GM23338 (cell line): ENCODE results near the gene PITRM1.
"Not testable (repeated sequence)": the region's sequence is repeated elsewhere in the genome, so short reads cannot be mapped to it uniquely, and the experiment has no call there.

Source experiments
- CREB1 ChIP-seq: fragments of 250-450 bp; sonication (Bioruptor Pico); IDR thresholded peaks from 2 replicates; pipeline ENCODE4 v1.5.0; 2020; ENCODE audit warnings: low read depth, mild to moderate bottlenecking, moderate library complexity
- CTCF ChIP-seq, 2 experiments: fragments of 200-600 bp in 1 of 2; sonication (generic) in 1 of 2; conservative IDR thresholded peaks; 2 replicates each; pipeline versions ENCODE4 v1.5.1 to v1.6.1; 2016 to 2017; ENCODE audit warnings: antibody characterized with exemption in 2 of 2, low read depth in 2 of 2, mild to moderate bottlenecking in 2 of 2, moderate library complexity in 1 of 2
- EZH2 ChIP-seq: fragments of 200-600 bp; sonication (generic); IDR thresholded peaks from one replicate; pipeline ENCODE4 v1.8.0; 2017; ENCODE audit warnings: antibody characterized with exemption, mild to moderate bottlenecking, low read depth; ENCODE audit not compliant: unreplicated experiment
- EZH2phosphoT487 ChIP-seq: fragments of 200-600 bp; sonication (generic); IDR thresholded peaks from one replicate; pipeline ENCODE4 v1.8.1; 2018; ENCODE audit warnings: antibody characterized with exemption; ENCODE audit not compliant: unreplicated experiment
- JUNB ChIP-seq: IDR thresholded peaks from one replicate; pipeline ENCODE4 v1.6.1; 2016; ENCODE audit warnings: antibody characterized with exemption; ENCODE audit not compliant: unreplicated experiment
- NANOG ChIP-seq: IDR thresholded peaks from 2 replicates; pipeline ENCODE4 v1.6.1; 2016; ENCODE audit warnings: antibody characterized with exemption, borderline replicate concordance
- POLR2AphosphoS5 ChIP-seq: IDR thresholded peaks from 2 replicates; pipeline ENCODE4 v1.6.1; 2016; ENCODE audit warnings: antibody characterized with exemption, low read depth
- REST ChIP-seq: IDR thresholded peaks from one replicate; pipeline ENCODE4 v1.6.1; 2018; ENCODE audit warnings: antibody characterized with exemption; ENCODE audit not compliant: unreplicated experiment
- ZNF114 ChIP-seq: fragments of 250-450 bp; sonication (Bioruptor Pico); IDR thresholded peaks from 2 replicates; pipeline ENCODE4 v1.5.0; 2020; ENCODE audit warnings: mild to moderate bottlenecking, moderate library complexity
- ZNF331 ChIP-seq: fragments of 250-450 bp; sonication (Bioruptor Pico); IDR thresholded peaks from 2 replicates; pipeline ENCODE4 v1.5.0; 2020; ENCODE audit warnings: low read depth, mild to moderate bottlenecking, moderate library complexity
- ZNF462 ChIP-seq: fragments of 250-450 bp; sonication (Bioruptor Pico); IDR thresholded peaks from 2 replicates; pipeline ENCODE4 v1.5.0; 2020; ENCODE audit warnings: mild to moderate bottlenecking, moderate library complexity

- not testable (repeated sequence) for TF ChIP-seq CTCF (conservative IDR thresholded peaks at IDR 0.05; ENCODE audit: low read depth in 2 of 2); ZNF331 (CRISPR knock-in tag); POLR2AphosphoS5; EZH2; JUNB; REST; EZH2phosphoT487; CREB1; NANOG; ZNF462 (CRISPR knock-in tag); ZNF114 (CRISPR knock-in tag)
Measured at GRCh38 chr10:3219021-3219628, 46.5 kb upstream of the PITRM1 start.
